GM13977 (cell line): Measurements from ENCODE around the gene CLDN6.
A peak's percentile ranks its signal among the peaks of the same experiment; 100 is the strongest.

ENCODE experiments used
- DNase-seq: peaks from one replicate; pipeline ENCODE4 v3.0.0; 2012; ENCODE audit warnings: low spot score
- in situ Hi-C: fragments of 300-500 bp; cut with MboI; formaldehyde crosslinking; loops from one replicate; pipeline ENCODE4 v1.12.0; 2022; ENCODE audit warnings: low sequenced_read_pairs, low pct_unique_long_range_greater_than_20kb, mixed read lengths, inconsistent platforms; ENCODE audit not compliant: unreplicated experiment
- TF ChIP-seq, protein P1 (sequence below): IDR thresholded peaks from 2 replicates; pipeline ENCODE4 v1.5.1; 2012; ENCODE audit warnings: mild to moderate bottlenecking, control low read depth; ENCODE audit not compliant: insufficient read depth; ENCODE audit errors: extremely low read depth, missing control alignments

CLDN6 gene

DNA sequence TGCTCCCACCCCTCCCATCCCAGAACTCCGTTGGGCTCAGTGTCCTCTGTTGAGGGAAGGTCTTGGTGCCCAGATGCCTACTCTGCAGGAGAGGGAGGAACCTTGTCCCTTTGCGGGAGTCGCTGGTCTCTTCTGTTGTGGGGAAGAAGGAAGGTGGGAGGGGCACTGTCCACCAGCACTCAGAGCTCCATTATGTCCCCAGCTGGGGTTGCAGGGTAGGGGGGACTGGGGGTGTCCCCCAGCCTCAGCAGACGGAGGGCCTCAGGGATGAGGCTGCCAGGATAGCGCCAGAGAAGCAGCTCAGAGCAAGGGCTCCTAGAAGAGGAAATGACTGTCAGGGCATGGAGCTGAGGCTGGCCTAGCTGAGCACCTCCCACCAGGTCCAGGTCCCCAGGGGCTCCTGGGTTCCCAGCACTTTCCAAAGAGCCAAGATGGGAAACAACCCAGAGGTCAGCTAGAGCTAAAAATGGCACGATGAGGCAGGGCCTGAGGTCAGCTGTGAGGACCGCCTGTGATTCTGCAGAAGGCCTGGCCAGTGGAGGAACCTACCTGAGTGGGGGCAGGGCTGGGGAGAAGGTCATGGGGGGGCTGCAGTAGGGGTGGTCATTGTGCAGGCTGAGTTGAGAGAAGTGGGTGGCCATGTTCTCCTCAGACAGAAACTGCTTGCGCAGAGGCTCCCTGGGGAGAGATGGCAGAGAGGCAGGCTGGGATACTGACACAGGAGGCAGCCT is 4.9 kb upstream of the CLDN6 start:
- in situ Hi-C loops = no loop called here
- DNase-seq = no peak
- TF ChIP-seq, protein P1, sequence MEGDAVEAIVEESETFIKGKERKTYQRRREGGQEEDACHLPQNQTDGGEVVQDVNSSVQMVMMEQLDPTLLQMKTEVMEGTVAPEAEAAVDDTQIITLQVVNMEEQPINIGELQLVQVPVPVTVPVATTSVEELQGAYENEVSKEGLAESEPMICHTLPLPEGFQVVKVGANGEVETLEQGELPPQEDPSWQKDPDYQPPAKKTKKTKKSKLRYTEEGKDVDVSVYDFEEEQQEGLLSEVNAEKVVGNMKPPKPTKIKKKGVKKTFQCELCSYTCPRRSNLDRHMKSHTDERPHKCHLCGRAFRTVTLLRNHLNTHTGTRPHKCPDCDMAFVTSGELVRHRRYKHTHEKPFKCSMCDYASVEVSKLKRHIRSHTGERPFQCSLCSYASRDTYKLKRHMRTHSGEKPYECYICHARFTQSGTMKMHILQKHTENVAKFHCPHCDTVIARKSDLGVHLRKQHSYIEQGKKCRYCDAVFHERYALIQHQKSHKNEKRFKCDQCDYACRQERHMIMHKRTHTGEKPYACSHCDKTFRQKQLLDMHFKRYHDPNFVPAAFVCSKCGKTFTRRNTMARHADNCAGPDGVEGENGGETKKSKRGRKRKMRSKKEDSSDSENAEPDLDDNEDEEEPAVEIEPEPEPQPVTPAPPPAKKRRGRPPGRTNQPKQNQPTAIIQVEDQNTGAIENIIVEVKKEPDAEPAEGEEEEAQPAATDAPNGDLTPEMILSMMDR = no peak

DNA sequence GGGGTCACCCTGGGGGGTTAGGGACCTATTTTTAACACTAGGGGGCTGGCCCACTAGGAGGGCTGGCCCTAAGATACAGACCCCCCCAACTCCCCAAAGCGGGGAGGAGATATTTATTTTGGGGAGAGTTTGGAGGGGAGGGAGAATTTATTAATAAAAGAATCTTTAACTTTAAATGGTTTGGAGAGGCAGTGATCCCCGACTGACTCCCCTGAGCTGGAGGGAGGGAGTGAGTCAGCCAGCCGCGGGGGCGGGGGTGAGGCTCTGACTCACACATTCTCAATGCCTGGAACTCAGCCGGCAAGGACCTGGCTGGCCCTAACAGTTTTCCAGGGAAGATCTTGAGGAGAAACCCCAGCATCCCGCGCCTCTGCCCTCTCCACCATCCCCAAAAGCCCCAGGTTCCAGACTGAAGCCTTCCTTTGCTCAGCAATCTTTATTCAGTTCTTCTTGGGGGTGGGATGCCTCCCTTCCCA is 4.3 kb upstream of the CLDN6 start:
- in situ Hi-C loops = no loop called here
- DNase-seq = peak; percentile 74
- TF ChIP-seq, protein P1 = no peak

DNA sequence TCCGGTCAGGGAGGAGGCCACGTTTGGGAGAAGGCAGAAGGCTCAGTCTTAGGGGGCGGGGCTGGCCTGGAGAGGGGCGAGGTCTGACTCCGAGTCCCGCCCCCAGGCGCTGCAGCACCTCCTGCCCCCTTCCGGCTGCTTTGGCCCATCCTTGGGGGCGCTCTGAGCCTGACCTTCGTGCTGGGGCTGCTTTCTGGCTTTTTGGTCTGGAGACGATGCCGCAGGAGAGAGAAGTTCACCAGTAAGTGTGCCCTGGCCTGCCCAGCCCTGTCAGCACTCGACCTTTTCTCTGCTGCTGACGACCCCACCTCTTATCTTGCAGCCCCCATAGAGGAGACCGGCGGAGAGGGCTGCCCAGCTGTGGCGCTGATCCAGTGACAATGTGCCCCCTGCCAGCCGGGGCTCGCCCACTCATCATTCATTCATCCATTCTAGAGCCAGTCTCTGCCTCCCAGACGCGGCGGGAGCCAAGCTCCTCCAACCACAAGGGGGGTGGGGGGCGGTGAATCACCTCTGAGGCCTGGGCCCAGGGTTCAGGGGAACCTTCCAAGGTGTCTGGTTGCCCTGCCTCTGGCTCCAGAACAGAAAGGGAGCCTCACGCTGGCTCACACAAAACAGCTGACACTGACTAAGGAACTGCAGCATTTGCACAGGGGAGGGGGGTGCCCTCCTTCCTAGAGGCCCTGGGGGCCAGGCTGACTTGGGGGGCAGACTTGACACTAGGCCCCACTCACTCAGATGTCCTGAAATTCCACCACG is 3.6 kb upstream of the CLDN6 start:
- in situ Hi-C loops = no loop called here
- peak; percentile 87 for DNase-seq
- TF ChIP-seq, protein P1 = peak; percentile 46

DNA sequence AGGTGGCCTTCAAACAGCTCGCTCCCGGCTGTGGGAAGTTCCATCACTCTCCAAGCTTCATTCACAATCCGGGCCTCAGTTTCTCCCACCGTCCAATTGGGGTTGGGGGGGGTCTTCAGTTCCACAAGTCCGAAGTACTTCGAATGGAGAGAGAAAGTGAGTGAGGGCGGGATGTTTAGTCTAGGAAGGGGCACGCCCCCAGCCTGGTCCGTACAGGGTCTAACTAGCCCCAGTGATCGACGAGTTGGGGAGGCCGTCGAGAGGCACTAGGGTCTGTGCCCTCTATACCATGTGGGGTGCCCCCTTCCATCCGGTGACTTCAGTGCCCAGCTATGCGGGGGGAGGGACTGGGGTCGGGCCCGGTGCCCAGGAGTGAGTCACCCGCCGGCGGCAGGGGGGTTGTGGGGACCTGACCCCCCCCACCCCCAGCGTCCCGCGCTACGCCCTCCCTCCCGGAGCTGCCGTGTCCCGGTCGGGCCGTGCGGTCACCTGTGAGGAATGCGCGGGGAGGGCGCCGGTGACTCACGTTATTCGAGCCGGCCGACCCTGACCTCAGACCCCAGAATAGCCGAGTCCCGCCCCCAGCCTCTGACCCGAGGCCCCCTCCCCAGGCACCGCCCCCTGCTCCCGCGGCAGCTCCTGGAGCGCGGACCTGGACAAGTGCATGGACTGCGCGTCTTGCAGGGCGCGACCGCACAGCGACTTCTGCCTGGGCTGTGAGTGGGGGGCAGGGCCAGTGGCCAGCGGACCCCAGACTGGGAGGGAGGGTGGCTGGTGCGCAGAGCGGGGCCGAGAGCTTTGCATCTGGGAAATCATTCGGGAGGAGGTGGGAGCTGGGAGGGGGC is 2.8 kb upstream of the CLDN6 start:
- no peak for DNase-seq
- in situ Hi-C loops = no loop called here
- TF ChIP-seq, protein P1 = no peak

DNA sequence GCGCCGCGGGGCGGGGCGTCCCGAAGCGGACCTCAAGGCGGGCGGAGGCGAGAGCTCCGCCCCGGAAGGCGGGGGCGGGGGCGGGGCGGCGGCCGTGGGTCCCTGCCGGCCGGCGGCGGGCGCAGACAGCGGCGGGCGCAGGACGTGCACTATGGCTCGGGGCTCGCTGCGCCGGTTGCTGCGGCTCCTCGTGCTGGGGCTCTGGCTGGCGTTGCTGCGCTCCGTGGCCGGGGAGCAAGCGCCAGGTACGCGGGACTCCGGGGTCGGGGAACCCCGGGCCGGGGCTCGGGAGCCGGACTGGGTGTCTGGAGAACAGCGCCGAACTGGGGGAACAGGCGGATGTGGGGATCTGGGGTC is 2.2 kb upstream of the CLDN6 start, which contains the start of gene TNFRSF12A:
TSS of gene TNFRSF12A (plus strand) at position 122 of the 357 bp plus-strand sequence. CDS start at position 152, 30 bp downstream.
- in situ Hi-C loops = no loop called here
- DNase-seq = peak; percentile 95
- TF ChIP-seq, protein P1 = no peak

DNA sequence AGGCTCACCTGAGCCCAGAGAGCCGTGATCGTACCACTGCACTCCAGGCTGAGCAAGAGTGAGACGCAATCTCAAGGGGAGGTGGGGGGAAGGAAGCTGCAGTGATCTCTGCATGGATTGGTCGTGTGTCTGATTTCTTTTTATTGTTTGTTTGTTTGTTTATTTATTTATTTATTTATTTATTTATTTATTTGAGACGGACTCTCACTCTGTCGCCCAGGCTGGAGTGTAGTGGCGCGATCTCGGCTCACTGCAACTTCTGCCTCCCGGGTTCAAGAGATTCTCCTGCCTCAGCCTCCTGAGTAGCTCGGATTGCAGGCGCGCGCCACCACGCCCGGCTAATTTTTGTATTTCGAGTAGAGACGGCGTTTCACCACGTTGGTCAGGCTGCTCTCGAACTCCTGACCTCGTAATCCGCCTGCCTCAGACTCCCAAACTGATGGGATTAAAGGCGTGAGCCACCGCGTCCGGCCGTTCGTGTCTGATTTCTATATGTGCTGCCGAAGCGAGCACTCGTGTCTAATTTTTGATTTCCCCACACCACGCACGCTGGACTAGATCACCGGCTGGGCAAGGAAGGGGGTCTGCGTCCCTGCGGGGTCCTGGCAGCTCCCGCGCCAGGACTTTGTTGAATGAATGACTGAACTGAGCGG is 1.7 kb upstream of the CLDN6 start:
- no peak for DNase-seq
- TF ChIP-seq, protein P1 = no peak
- in situ Hi-C loops = no loop called here
